GM08714 (cell line): ENCODE data around the gene NFKB2.
A peak's percentile ranks its signal among the peaks of the same experiment; 100 is the strongest.

Experiments used
- H3K4me3 ChIP-seq: fragments of 200-500 bp; sonication (Bioruptor generic); 2 replicates; pipeline ENCODE4 v1.5.1; 2014; ENCODE audit warnings: mild to moderate bottlenecking, low read length, inconsistent platforms
- ZNF274 ChIP-seq: IDR thresholded peaks from 2 replicates; pipeline ENCODE4 v1.6.1; 2012; ENCODE audit warnings: mild to moderate bottlenecking, low read depth, low read length

Gene NFKB2

GRCh38 chr10:102433619-102434046, 38.1 kb downstream of the NFKB2 start:
- no peak overlapping the region for H3K4me3 ChIP-seq
- TF ChIP-seq ZNF274 = no peak

GRCh38 chr10:102434394-102435132, 39.1 kb downstream of the NFKB2 start:
- TF ChIP-seq ZNF274 = no peak
- H3K4me3 ChIP-seq = no peak overlapping the region

- no peak for TF ChIP-seq ZNF274
- H3K4me3 ChIP-seq = peak overlapping the region; percentile 42; the same call in 1 of the 2 replicates
Observed at GRCh38 chr10:102435133-102435497, 39.6 kb downstream of the NFKB2 start.

- no peak for TF ChIP-seq ZNF274
- peak overlapping the region; percentile 49; the same call in 1 of the 2 replicates for H3K4me3 ChIP-seq
Observed at GRCh38 chr10:102435529-102436233, 40.2 kb downstream of the NFKB2 start.

- no peak for TF ChIP-seq ZNF274
- H3K4me3 ChIP-seq = no peak overlapping the region; the same call in 1 of the 2 replicates
Observed at GRCh38 chr10:102436312-102436711, 40.8 kb downstream of the NFKB2 start.

GRCh38 chr10:102437515-102437914, 42.0 kb downstream of the NFKB2 start:
- no peak overlapping the region for H3K4me3 ChIP-seq

GRCh38 chr10:102438374-102438773, 42.9 kb downstream of the NFKB2 start:
- H3K4me3 ChIP-seq = no peak overlapping the region

More at GRCh38 chr10:102437515-102437914, 42.0 kb downstream of the NFKB2 start:
- no peak for TF ChIP-seq ZNF274

GRCh38 chr10:102444851-102445250, 49.3 kb downstream of the NFKB2 start:
- no peak for TF ChIP-seq ZNF274
- H3K4me3 ChIP-seq = no peak overlapping the region

More at GRCh38 chr10:102438374-102438773, 42.9 kb downstream of the NFKB2 start:
- no peak for TF ChIP-seq ZNF274

GRCh38 chr10:102449321-102450123, 54.0 kb downstream of the NFKB2 start:
- peak overlapping the region; percentile 91 for H3K4me3 ChIP-seq
- TF ChIP-seq ZNF274 = no peak

GRCh38 chr10:102450124-102450373, 54.5 kb downstream of the NFKB2 start:
- TF ChIP-seq ZNF274 = no peak
- H3K4me3 ChIP-seq = peak overlapping the region; percentile 91

- H3K4me3 ChIP-seq = peak overlapping the region; percentile 91
- TF ChIP-seq ZNF274 = no peak
Observed at GRCh38 chr10:102450374-102451104, 55.0 kb downstream of the NFKB2 start.

- H3K4me3 ChIP-seq = peak within 1 kb of the TSS; percentile 91
- no peak for TF ChIP-seq ZNF274
Observed at GRCh38 chr10:102451105-102451969, 55.8 kb downstream of the NFKB2 start, which contains the start of gene C10orf95. Gene C10orf95, minus strand, starts transcription at chr10:102451543. Its CDS starts 450 bp downstream, at chr10:102451093.
